Vagina (tissue), 2 donors: Measurements from ENCODE around the gene PLCG1.

Source experiments
- POLR2A ChIP-seq, 2 donors: fragments of 450-650 bp; IDR thresholded peaks; one replicate each; pipeline ENCODE4 v1.6.1; 2017; ENCODE audit warnings: antibody characterized with exemption in 2 of 2, mild to moderate bottlenecking in 2 of 2, moderate library complexity in 2 of 2
- POLR2AphosphoS5 ChIP-seq, 2 donors: sonication (generic); formaldehyde crosslinking; IDR thresholded peaks; one replicate each; pipeline ENCODE4 v1.9.0; 2017; ENCODE audit warnings: antibody characterized with exemption in 2 of 2, mild to moderate bottlenecking in 2 of 2, low read depth in 1 of 2; ENCODE audit not compliant: insufficient read depth in 1 of 2
- TF ChIP-seq, protein P1 (sequence below), 3 experiments: fragments of 450-650 bp in 2 of 3; fragments of 200-600 bp in 1 of 3; sonication (generic) in 1 of 3; IDR thresholded peaks; one replicate each; pipeline ENCODE4 v1.5.1; 2017 to 2019; ENCODE audit warnings: antibody characterized with exemption in 3 of 3, mild to moderate bottlenecking in 2 of 3, moderate library complexity in 2 of 3

GRCh38 chr20:41098703-41099250 is 38.6 kb upstream of the PLCG1 start:
- TF ChIP-seq, protein P1, sequence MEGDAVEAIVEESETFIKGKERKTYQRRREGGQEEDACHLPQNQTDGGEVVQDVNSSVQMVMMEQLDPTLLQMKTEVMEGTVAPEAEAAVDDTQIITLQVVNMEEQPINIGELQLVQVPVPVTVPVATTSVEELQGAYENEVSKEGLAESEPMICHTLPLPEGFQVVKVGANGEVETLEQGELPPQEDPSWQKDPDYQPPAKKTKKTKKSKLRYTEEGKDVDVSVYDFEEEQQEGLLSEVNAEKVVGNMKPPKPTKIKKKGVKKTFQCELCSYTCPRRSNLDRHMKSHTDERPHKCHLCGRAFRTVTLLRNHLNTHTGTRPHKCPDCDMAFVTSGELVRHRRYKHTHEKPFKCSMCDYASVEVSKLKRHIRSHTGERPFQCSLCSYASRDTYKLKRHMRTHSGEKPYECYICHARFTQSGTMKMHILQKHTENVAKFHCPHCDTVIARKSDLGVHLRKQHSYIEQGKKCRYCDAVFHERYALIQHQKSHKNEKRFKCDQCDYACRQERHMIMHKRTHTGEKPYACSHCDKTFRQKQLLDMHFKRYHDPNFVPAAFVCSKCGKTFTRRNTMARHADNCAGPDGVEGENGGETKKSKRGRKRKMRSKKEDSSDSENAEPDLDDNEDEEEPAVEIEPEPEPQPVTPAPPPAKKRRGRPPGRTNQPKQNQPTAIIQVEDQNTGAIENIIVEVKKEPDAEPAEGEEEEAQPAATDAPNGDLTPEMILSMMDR (IDR thresholded peaks at IDR 0.05) = no peak
- no peak for TF ChIP-seq POLR2A (IDR thresholded peaks at IDR 0.05)
- TF ChIP-seq POLR2AphosphoS5 (IDR thresholded peaks at IDR 0.05; ENCODE audit: insufficient read depth in 1 of 2, low read depth in 1 of 2) = no peak
